HL-60/S4 treated with retinoic acid at 250 ng/mL for 4 days and 3 days (cell line): ENCODE results near the gene HEATR5B.

Experiments
- in situ Hi-C: fragments of 300-500 bp; cut with MboI; formaldehyde crosslinking; loops from 2 replicates; pipeline ENCODE4 v1.7.0; 2022; ENCODE audit warnings: low sequenced_read_pairs

The HEATR5B gene

GRCh38 chr2:37083873-37084794 is at the start of gene HEATR5B, which contains the start of gene GPATCH11:
HEATR5B (minus strand) TSS chr2:37084372; CDS start chr2:37083414, 958 bp downstream.
GPATCH11 (plus strand) TSS chr2:37084518; CDS start chr2:37088382, 3,864 bp downstream.
- in situ Hi-C loops, result no loop called here

GRCh38 chr2:37132914-37133313 is 48.7 kb upstream of the HEATR5B start:
- in situ Hi-C loops, result no loop called here

- in situ Hi-C loops, result no loop called here
Observed at GRCh38 chr2:37125416-37125815, 41.2 kb upstream of the HEATR5B start.

GRCh38 chr2:37119157-37119556 is 35.0 kb upstream of the HEATR5B start:
- in situ Hi-C loops, result no loop called here

GRCh38 chr2:37117566-37117965 is 33.4 kb upstream of the HEATR5B start:
- in situ Hi-C loops, result no loop called here

GRCh38 chr2:37111958-37112357 is 27.8 kb upstream of the HEATR5B start:
- in situ Hi-C loops, result no loop called here

- in situ Hi-C loops, result no loop called here
Observed at GRCh38 chr2:37110306-37111212, 26.4 kb upstream of the HEATR5B start.

GRCh38 chr2:37109523-37109922 is 25.4 kb upstream of the HEATR5B start:
- in situ Hi-C loops, result no loop called here

GRCh38 chr2:37105150-37105549 is 21.0 kb upstream of the HEATR5B start:
- in situ Hi-C loops, result no loop called here

GRCh38 chr2:37104178-37104577 is 20.0 kb upstream of the HEATR5B start:
- in situ Hi-C loops, result no loop called here

GRCh38 chr2:37102588-37102987 is 18.4 kb upstream of the HEATR5B start:
- in situ Hi-C loops, result no loop called here

- in situ Hi-C loops, result no loop called here
Observed at GRCh38 chr2:37100054-37100453, 15.9 kb upstream of the HEATR5B start.

GRCh38 chr2:37098416-37099118 is 14.4 kb upstream of the HEATR5B start:
- in situ Hi-C loops, result no loop called here

- in situ Hi-C loops, result no loop called here
Observed at GRCh38 chr2:37096568-37096967, 12.4 kb upstream of the HEATR5B start.

- in situ Hi-C loops, result no loop called here
Observed at GRCh38 chr2:37091873-37092272, 7.7 kb upstream of the HEATR5B start.

GRCh38 chr2:37090019-37090477 is 5.9 kb upstream of the HEATR5B start:
- in situ Hi-C loops, result no loop called here

GRCh38 chr2:37085731-37086147 is 1.6 kb upstream of the HEATR5B start:
- in situ Hi-C loops, result no loop called here

GRCh38 chr2:37084797-37085196 is 625 bp upstream of the HEATR5B start:
- in situ Hi-C loops, result no loop called here

- in situ Hi-C loops, result no loop called here
Observed at GRCh38 chr2:37080689-37081088, 3.5 kb downstream of the HEATR5B start.

- in situ Hi-C loops, result no loop called here
Observed at GRCh38 chr2:37080266-37080665, 3.9 kb downstream of the HEATR5B start.

GRCh38 chr2:37070931-37071330 is 13.2 kb downstream of the HEATR5B start:
- in situ Hi-C loops, result no loop called here
